Measurements from ENCODE around the gene UCMA. TPM values are rescaled to one million over a fixed set of nuclear protein-coding genes. Genes with fewer than 3 reads are reported as not detected.

Gene UCMA
- total and polyA plus RNA-seq, 2 of the 4 experiments (the other 2 are of a cell fraction), result not detected

DNA sequence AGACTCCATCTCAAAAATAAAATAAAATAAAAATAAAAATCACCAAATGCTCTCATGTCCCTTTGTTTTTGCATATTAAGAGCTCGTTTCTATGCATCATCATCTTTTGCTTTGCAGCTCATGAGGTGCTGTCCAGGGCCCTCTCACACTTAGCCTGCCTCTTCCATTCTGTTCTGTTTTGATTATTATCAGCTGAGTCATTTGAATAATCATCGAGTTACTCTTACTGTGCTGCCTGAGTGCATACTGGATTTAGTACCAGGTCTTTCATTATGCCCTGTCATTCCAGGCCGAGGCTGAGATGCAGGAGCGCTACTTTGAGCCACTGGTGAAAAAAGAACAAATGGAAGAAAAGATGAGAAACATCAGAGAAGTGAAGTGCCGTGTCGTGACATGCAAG, 33.0 kb downstream of the UCMA start:
- ATAC-seq (ENCODE audit: low read depth), result peak; percentile 100

More for the DNA sequence above, 33.0 kb downstream of the UCMA start:
- WGBS, 2 experiments (ENCODE audit: extremely low coverage in 2 of 2, insufficient read length in 1 of 2), result 72% methylated on average over 4 of the region's 6 CpGs; no CpG with 5 or more reads in 1 of the 2 experiments
- Histone ChIP-seq H2AFZ (replicated peaks; ENCODE audit: low read length, poor library complexity) (peak overlapping the region; percentile 71), H3K4me3 (ENCODE audit: insufficient read depth, low read depth, low read length) (no peak overlapping the region), H3K36me3 (ENCODE audit: control insufficient read depth, insufficient read depth, low read length) (peaks cover 2% of the 10 kb centered on the region; the same call in 1 of the 2 replicates), H4K91ac (ENCODE audit: insufficient read depth, low read depth, low read length) (no peak overlapping the region), H4K20me1 (ENCODE audit: insufficient read depth, low read length) (no peaks in the 10 kb centered on the region), H3K23ac (ENCODE audit: low read depth, low read length) (no peak overlapping the region), H2BK5ac (ENCODE audit: low read depth, low read length, poor library complexity, severe bottlenecking) (no peak overlapping the region), H3K4me1 (ENCODE audit: control insufficient read depth, insufficient read depth, low read length) (peaks cover 4% of the 10 kb centered on the region; the same call in 1 of the 2 replicates), H3K56ac (ENCODE audit: extremely low read depth, insufficient read depth, low read length) (no peak overlapping the region), H2BK15ac (ENCODE audit: low read depth, low read length) (no peak overlapping the region), H2AK5ac (ENCODE audit: low read depth, low read length) (no peak overlapping the region), H3K27ac (ENCODE audit: insufficient read depth, low read length) (no peak overlapping the region), H3K9ac (ENCODE audit: low read depth, low read length) (no peak overlapping the region), H2BK20ac (ENCODE audit: low read depth, low read length) (no peak overlapping the region), H3K9me3 (ENCODE audit: control insufficient read depth, insufficient read depth, low read length) (no peaks in the 10 kb centered on the region), H3K4me2 (ENCODE audit: low read depth, low read length) (no peak overlapping the region; the same call in 1 of the 2 replicates), H3K14ac (replicated peaks; ENCODE audit: low read depth, low read length) (no peak overlapping the region), H2AK9ac (replicated peaks; ENCODE audit: low read depth, low read length, poor library complexity) (no peak overlapping the region), H4K8ac (ENCODE audit: low read depth in 2 of 2, low read length in 2 of 2) (no peak overlapping the region), H4K5ac (ENCODE audit: low read depth, low read length) (no peak overlapping the region), H3K18ac (ENCODE audit: low read depth, low read length) (no peak overlapping the region), H3K27me3 (ENCODE audit: control insufficient read depth, insufficient read depth, low read length) (no peaks in the 10 kb centered on the region), H3K9me1 (ENCODE audit: insufficient read depth, low read length) (no peaks in the 10 kb centered on the region; the same call in 1 of the 2 replicates), H3K4ac (ENCODE audit: low read depth, low read length) (no peak overlapping the region), H3K79me1 (ENCODE audit: low read depth in 1 of 2, low read length in 2 of 2) (no peaks in the 10 kb centered on the region), H2BK120ac (ENCODE audit: low read depth, low read length) (no peak overlapping the region)
- no TSS peak for BruUV-seq (replicated peaks)
- in situ Hi-C loops (cut with MboI; ENCODE audit: low sequenced_read_pairs) (loop anchor here (10.0 kb wide), 1 partner anchor 104 kb away; the partner anchor contains the start of gene PHYH), intact Hi-C loops (cut with micrococcal nuclease) (no loop called here), dilution Hi-C loops (cut with HindIII; ENCODE audit: low sequenced_read_pairs, unreplicated experiment) (no loop called here)
- POLR2A ChIA-PET (ENCODE audit: unreplicated experiment), result no interaction called here
- CTCF ChIA-PET, result no interaction called here
- TF ChIP-seq MAFK (IDR thresholded peaks at IDR 0.05; ENCODE audit: low read depth, low read length) (peak; percentile 43), FOS (IDR thresholded peaks at IDR 0.05; ENCODE audit: low read depth, low read length) (0 out of 2 replicates have a peak, but pooled peaks have one; percentile 4), NFE2L2 (IDR thresholded peaks at IDR 0.05; ENCODE audit: low read depth, low read length) (peak; percentile 77)
- TF ChIP-seq, protein P1, sequence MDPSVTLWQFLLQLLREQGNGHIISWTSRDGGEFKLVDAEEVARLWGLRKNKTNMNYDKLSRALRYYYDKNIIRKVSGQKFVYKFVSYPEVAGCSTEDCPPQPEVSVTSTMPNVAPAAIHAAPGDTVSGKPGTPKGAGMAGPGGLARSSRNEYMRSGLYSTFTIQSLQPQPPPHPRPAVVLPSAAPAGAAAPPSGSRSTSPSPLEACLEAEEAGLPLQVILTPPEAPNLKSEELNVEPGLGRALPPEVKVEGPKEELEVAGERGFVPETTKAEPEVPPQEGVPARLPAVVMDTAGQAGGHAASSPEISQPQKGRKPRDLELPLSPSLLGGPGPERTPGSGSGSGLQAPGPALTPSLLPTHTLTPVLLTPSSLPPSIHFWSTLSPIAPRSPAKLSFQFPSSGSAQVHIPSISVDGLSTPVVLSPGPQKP (IDR thresholded peaks at IDR 0.05; ENCODE audit: borderline replicate concordance, low read depth, low read length), result no peak
- peak; percentile 75 for DNase-seq
